ENCODE results near the gene TMEM30A. TPM values are rescaled to one million over a fixed set of nuclear protein-coding genes. Genes with fewer than 3 reads are reported as not detected.
A peak's percentile ranks its signal among the peaks of the same experiment; 100 is the strongest.

The TMEM30A gene
- total RNA-seq, 4 donors from 2014 or later = 28.9 to 86.2 (median 56.5) TPM

DNA sequence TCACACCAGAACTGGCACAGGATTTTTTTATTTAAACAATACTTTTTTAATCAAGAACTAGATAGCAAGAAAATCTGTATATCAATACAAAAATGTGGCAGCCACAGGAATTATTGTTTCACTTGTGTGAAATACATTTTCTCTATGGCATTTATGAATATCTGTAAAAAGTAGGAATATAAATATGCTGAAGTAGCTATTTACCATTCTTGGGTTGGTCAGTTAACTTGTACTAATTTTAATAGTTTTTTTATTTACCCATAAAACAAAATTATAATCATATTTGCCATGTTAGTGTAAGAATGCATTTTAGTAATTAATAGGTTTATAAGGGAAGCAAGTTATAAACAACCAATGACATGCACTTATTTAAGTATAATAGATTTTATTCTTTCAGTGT, 31.4 kb upstream of the TMEM30A start:
- Histone ChIP-seq H3K9me3 (no peaks in the 10 kb centered on the region), H3K4me1 (no peaks in the 10 kb centered on the region), H3K27me3 (no peaks in the 10 kb centered on the region), H3K36me3 (no peaks in the 10 kb centered on the region), H3K4me3 (no peak overlapping the region), H3K27ac (no peak overlapping the region)
- in situ Hi-C loops (cut with MboI; ENCODE audit: low pct_ligation_motif_present in 1 of 4, low pct_unique_long_range_greater_than_20kb in 1 of 4, low sequenced_read_pairs in 3 of 4) (loop anchor here in 1 of 4 donors (25.0 kb wide), 1 partner anchor 196 kb away; no protein-coding TSS in a partner anchor), intact Hi-C loops (cut with DNase I; ENCODE audit: low total_unique reads) (no loop called here)
- TF ChIP-seq EP300 (IDR thresholded peaks at IDR 0.05; ENCODE audit: low read depth) (no peak), POLR2A (IDR thresholded peaks at IDR 0.05) (no peak), POLR2AphosphoS5 (IDR thresholded peaks at IDR 0.05) (no peak)
- DNase-seq = no peak

- TF ChIP-seq CTCF (IDR thresholded peaks at IDR 0.05) (no peak), POLR2AphosphoS5 (IDR thresholded peaks at IDR 0.05) (no peak), EP300 (IDR thresholded peaks at IDR 0.05; ENCODE audit: low read depth) (no peak), POLR2A (IDR thresholded peaks at IDR 0.05) (no peak)
- no peaks in the 10 kb centered on the region for H3K9me3 ChIP-seq
- intact Hi-C loops (cut with DNase I; ENCODE audit: low total_unique reads) = no loop called here
Measured at GRCh38 chr6:75308250-75308988, 23.8 kb upstream of the TMEM30A start.

DNA sequence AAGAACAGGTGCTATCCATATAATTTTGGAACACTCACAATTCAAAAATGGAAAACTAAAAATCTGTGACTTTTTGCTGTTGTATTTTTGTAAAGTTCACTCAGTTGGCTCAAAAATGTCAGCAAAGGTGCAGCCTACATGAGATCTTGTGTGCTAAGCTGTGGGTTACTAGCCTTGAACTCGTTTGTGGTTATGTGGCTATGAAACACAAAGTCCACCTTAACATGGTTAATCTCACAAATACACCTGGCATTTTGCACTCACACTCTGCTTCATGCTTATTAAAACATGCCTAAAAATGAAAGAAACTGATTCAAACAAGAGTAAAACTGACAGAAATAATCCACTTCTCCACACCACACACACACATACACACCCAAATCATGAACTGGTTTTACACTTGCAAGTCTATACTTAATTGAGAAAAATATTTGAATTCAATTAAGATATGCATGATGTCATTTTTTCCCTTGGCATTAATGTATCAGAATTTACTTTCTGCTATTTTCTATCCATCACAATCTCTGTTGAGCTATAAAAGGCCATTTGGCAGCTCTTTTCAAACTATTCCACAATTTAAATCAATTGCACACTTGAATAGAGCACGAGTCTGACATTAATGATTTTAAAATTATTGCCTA, 22.9 kb upstream of the TMEM30A start:
- H3K27ac ChIP-seq = no peak overlapping the region
- H3K4me1 ChIP-seq = peaks cover 0 to 10% (median 0%) of the 10 kb centered on the region in 4 donors
- H3K4me3 ChIP-seq = no peak overlapping the region
- H3K9me3 ChIP-seq = no peaks in the 10 kb centered on the region
- H3K36me3 ChIP-seq = no peaks in the 10 kb centered on the region
- no peaks in the 10 kb centered on the region for H3K27me3 ChIP-seq
- in situ Hi-C loops (cut with MboI; ENCODE audit: low pct_ligation_motif_present in 1 of 4, low pct_unique_long_range_greater_than_20kb in 1 of 4, low sequenced_read_pairs in 3 of 4) (loop anchor here in 1 of 4 donors (25.0 kb wide), 1 partner anchor 205 kb away; no protein-coding TSS in a partner anchor), intact Hi-C loops (cut with DNase I; ENCODE audit: low total_unique reads) (no loop called here)
- 39 to 62% methylated on average over 2 of the region's 2 CpGs for WGBS, 2 donors (ENCODE audit: low coverage in 1 of 2)
- TF ChIP-seq EP300 (IDR thresholded peaks at IDR 0.05; ENCODE audit: low read depth) = no peak
- TF ChIP-seq CTCF (IDR thresholded peaks at IDR 0.05) = no peak
- TF ChIP-seq POLR2A (IDR thresholded peaks at IDR 0.05) = no peak
- TF ChIP-seq POLR2AphosphoS5 (IDR thresholded peaks at IDR 0.05) = no peak
- no peak for DNase-seq

More at GRCh38 chr6:75308250-75308988, 23.8 kb upstream of the TMEM30A start:
- in situ Hi-C loops (cut with MboI; ENCODE audit: low pct_ligation_motif_present in 1 of 4, low pct_unique_long_range_greater_than_20kb in 1 of 4, low sequenced_read_pairs in 3 of 4) = loop anchor here in 1 of 4 donors (25.0 kb wide), 1 partner anchor 204 kb away; no protein-coding TSS in a partner anchor
- H3K27me3 ChIP-seq = no peaks in the 10 kb centered on the region
- H3K27ac ChIP-seq = no peak overlapping the region
- no peak for DNase-seq
- no peaks in the 10 kb centered on the region for H3K36me3 ChIP-seq
- no peak overlapping the region for H3K4me3 ChIP-seq
- H3K4me1 ChIP-seq = peaks cover 0 to 9% (median 0%) of the 10 kb centered on the region in 4 donors
- 69 to 75% methylated on average over 8 to 11 of the region's 11 CpGs for WGBS, 2 donors (ENCODE audit: low coverage in 1 of 2)

GRCh38 chr6:75306064-75306463, 21.5 kb upstream of the TMEM30A start:
- 38 to 44% methylated on average over 3 of the region's 3 CpGs for WGBS, 2 donors (ENCODE audit: low coverage in 1 of 2)
- intact Hi-C loops (cut with DNase I; ENCODE audit: low total_unique reads) = no loop called here
- peaks cover 0 to 22% (median 4%) of the 10 kb centered on the region in 4 donors for H3K4me1 ChIP-seq
- H3K27ac ChIP-seq = peak overlapping the region in 2 of 4 donors; percentile 5 to 17
- in situ Hi-C loops (cut with MboI; ENCODE audit: low pct_ligation_motif_present in 1 of 4, low pct_unique_long_range_greater_than_20kb in 1 of 4, low sequenced_read_pairs in 3 of 4) = loop anchor here in 1 of 4 donors (25.0 kb wide), 1 partner anchor 206 kb away; no protein-coding TSS in a partner anchor
- no peak overlapping the region for H3K4me3 ChIP-seq
- no peaks in the 10 kb centered on the region for H3K27me3 ChIP-seq
- DNase-seq = no peak
- TF ChIP-seq POLR2A (IDR thresholded peaks at IDR 0.05) (no peak), CTCF (IDR thresholded peaks at IDR 0.05) (no peak), EP300 (IDR thresholded peaks at IDR 0.05; ENCODE audit: low read depth) (no peak), POLR2AphosphoS5 (IDR thresholded peaks at IDR 0.05) (no peak)
- no peaks in the 10 kb centered on the region for H3K9me3 ChIP-seq
- no peaks in the 10 kb centered on the region for H3K36me3 ChIP-seq
